H9 (cell line): ENCODE results near the gene CAMK2B. TPM values are rescaled to one million over a fixed set of nuclear protein-coding genes. Genes with fewer than 3 reads are reported as not detected.

Source experiments
- DNase-seq: peaks from one replicate; pipeline ENCODE4 v3.0.0-alpha.2; 2017
- H2AFZ ChIP-seq: one replicate; pipeline ENCODE4 v1.6.1; 2013; ENCODE audit warnings: mild to moderate bottlenecking, low read length, control low read depth, moderate library complexity
- H2AK5ac ChIP-seq: 2 replicates; pipeline ENCODE4 v1.6.1; 2013; ENCODE audit warnings: low read length, control low read depth, mixed read lengths; ENCODE audit not compliant: insufficient read length
- H2BK120ac ChIP-seq: one replicate; pipeline ENCODE4 v1.6.1; 2013; ENCODE audit warnings: low read depth, mild to moderate bottlenecking, low read length, control low read depth, inconsistent platforms; ENCODE audit not compliant: poor library complexity, severe bottlenecking
- H2BK12ac ChIP-seq: 2 replicates; pipeline ENCODE4 v1.6.1; 2013; ENCODE audit warnings: low read length, control low read depth, mixed read lengths, low read depth; ENCODE audit not compliant: insufficient read length
- H2BK15ac ChIP-seq: 2 replicates; pipeline ENCODE4 v1.6.1; 2013; ENCODE audit warnings: low read depth, low read length, control low read depth
- H2BK20ac ChIP-seq: one replicate; pipeline ENCODE4 v1.6.1; 2013; ENCODE audit warnings: low read depth, mild to moderate bottlenecking, low read length, control low read depth, inconsistent platforms; ENCODE audit not compliant: poor library complexity, severe bottlenecking
- H2BK5ac ChIP-seq: 2 replicates; pipeline ENCODE4 v1.6.1; 2013; ENCODE audit warnings: low read length, control low read depth, mixed read lengths; ENCODE audit not compliant: insufficient read length
- H3K14ac ChIP-seq: 2 replicates; pipeline ENCODE4 v1.6.1; 2013; ENCODE audit warnings: low read length, control low read depth; ENCODE audit not compliant: insufficient read depth
- H3K18ac ChIP-seq: 2 replicates; pipeline ENCODE4 v1.6.1; 2013; ENCODE audit warnings: low read depth, mild to moderate bottlenecking, mixed read lengths, low read length, control low read depth; ENCODE audit not compliant: insufficient read length
- H3K23ac ChIP-seq: 2 replicates; pipeline ENCODE4 v1.6.1; 2013; ENCODE audit warnings: low read length, control low read depth, mixed read lengths, low read depth; ENCODE audit not compliant: insufficient read length
- H3K23me2 ChIP-seq: 2 replicates; pipeline ENCODE4 v1.6.1; 2013; ENCODE audit warnings: low read depth, mild to moderate bottlenecking, mixed read lengths, low read length, control low read depth; ENCODE audit not compliant: insufficient read length, poor library complexity, severe bottlenecking
- H3K27ac ChIP-seq: 2 replicates; pipeline ENCODE4 v1.5.1; 2013; ENCODE audit warnings: low read length, control low read depth, mixed read lengths, low read depth; ENCODE audit not compliant: insufficient read length
- H3K27me3 ChIP-seq: 2 replicates; pipeline ENCODE4 v1.6.1; 2013; ENCODE audit warnings: low read length, control low read depth, inconsistent platforms; ENCODE audit not compliant: insufficient read depth
- H3K4ac ChIP-seq: 2 replicates; pipeline ENCODE4 v1.6.1; 2013; ENCODE audit warnings: low read depth, mild to moderate bottlenecking, control low read depth, inconsistent platforms, low read length, moderate library complexity
- H3K4me1 ChIP-seq: 2 replicates; pipeline ENCODE4 v1.6.1; 2013; ENCODE audit warnings: low read length, control low read depth, inconsistent platforms; ENCODE audit not compliant: insufficient read depth
- H3K4me2 ChIP-seq: 2 replicates; pipeline ENCODE4 v1.6.1; 2013; ENCODE audit warnings: low read length, control low read depth, mixed read lengths; ENCODE audit not compliant: insufficient read length, insufficient read depth
- H3K56ac ChIP-seq: 2 replicates; pipeline ENCODE4 v1.6.1; 2013; ENCODE audit warnings: low read depth, mild to moderate bottlenecking, mixed read lengths, low read length, control low read depth; ENCODE audit not compliant: insufficient read length
- H3K79me1 ChIP-seq: 2 replicates; pipeline ENCODE4 v1.6.1; 2013; ENCODE audit warnings: low read depth, mild to moderate bottlenecking, moderate library complexity, low read length, control low read depth, inconsistent platforms; ENCODE audit not compliant: insufficient read depth, poor library complexity, severe bottlenecking
- H3K79me2 ChIP-seq: 2 replicates; pipeline ENCODE4 v1.6.1; 2013; ENCODE audit warnings: low read length, control low read depth, inconsistent platforms; ENCODE audit not compliant: insufficient read depth
- H3K9ac ChIP-seq: 2 replicates; pipeline ENCODE4 v1.6.1; 2013; ENCODE audit warnings: low read length, control low read depth, mixed read lengths; ENCODE audit not compliant: insufficient read length; ENCODE audit errors: extremely low read depth
- H3K9me3 ChIP-seq: one replicate; pipeline ENCODE4 v1.6.1; 2013; ENCODE audit warnings: low read depth, low read length, inconsistent platforms; ENCODE audit not compliant: control insufficient read depth
- H3T11ph ChIP-seq: one replicate; pipeline ENCODE4 v1.6.1; 2013; ENCODE audit warnings: mild to moderate bottlenecking, low read length, control low read depth, inconsistent platforms
- H4K20me1 ChIP-seq: one replicate; pipeline ENCODE4 v1.6.1; 2013; ENCODE audit not compliant: control insufficient read depth, insufficient read length, insufficient read depth
- H4K5ac ChIP-seq: 2 replicates; pipeline ENCODE4 v1.6.1; 2013; ENCODE audit warnings: low read depth, mild to moderate bottlenecking, mixed read lengths, low read length, control low read depth; ENCODE audit not compliant: insufficient read length
- H4K8ac ChIP-seq: replicated peaks from 2 replicates; pipeline ENCODE4 v1.6.1; 2013; ENCODE audit warnings: low read length, control low read depth, mixed read lengths, low read depth; ENCODE audit not compliant: insufficient read length
- H4K91ac ChIP-seq: 2 replicates; pipeline ENCODE4 v1.6.1; 2013; ENCODE audit warnings: low read depth, mild to moderate bottlenecking, moderate library complexity, mixed read lengths, low read length, control low read depth; ENCODE audit not compliant: insufficient read length
- H3K27ac Mint-ChIP-seq, 3 experiments: 2 replicates in 2 of 3; 3 replicates in 1 of 3; pipeline ENCODE4 v1.8.0; 2020 to 2021; ENCODE audit warnings: mixed read lengths in 3 of 3, mild to moderate bottlenecking in 1 of 3, moderate library complexity in 1 of 3
- H3K27me3 Mint-ChIP-seq: 2 replicates; pipeline ENCODE4 v1.8.0; 2021; ENCODE audit warnings: low read depth, mild to moderate bottlenecking, moderate library complexity, mixed read lengths
- H3K36me3 Mint-ChIP-seq, 3 experiments: 2 replicates in 2 of 3; 3 replicates in 1 of 3; pipeline ENCODE4 v1.8.0; 2020 to 2021; ENCODE audit warnings: low read depth in 3 of 3, mixed read lengths in 3 of 3; ENCODE audit not compliant: insufficient read depth in 1 of 3
- H3K4me1 Mint-ChIP-seq, 2 experiments: 2 replicates each; pipeline ENCODE4 v1.8.0; 2020; ENCODE audit warnings: mixed read lengths in 2 of 2
- H3K4me3 Mint-ChIP-seq, 2 experiments: 2 replicates in 1 of 2; 3 replicates in 1 of 2; pipeline ENCODE4 v1.8.0; 2020 to 2021; ENCODE audit warnings: mild to moderate bottlenecking in 2 of 2, mixed read lengths in 2 of 2, moderate library complexity in 1 of 2
- H3K9me3 Mint-ChIP-seq, 2 experiments: 2 replicates in 1 of 2; 3 replicates in 1 of 2; pipeline ENCODE4 v1.8.0; 2020; ENCODE audit warnings: mild to moderate bottlenecking in 2 of 2, mixed read lengths in 2 of 2, moderate library complexity in 1 of 2
- CTCF ChIP-seq: fragments of 200-600 bp; sonication (generic); conservative IDR thresholded peaks from 3 replicates; pipeline ENCODE4 v1.8.0; 2021; ENCODE audit warnings: antibody characterized with exemption, mild to moderate bottlenecking
- WGBS: extraction: QIAGEN DNeasy Blood & Tissue Kit; methylation state at CpG from one replicate; pipeline ENCODE4 v1.1.7; 2013; ENCODE audit warnings: missing lambda C conversion rate, low lambda C conversion rate, mixed read lengths; ENCODE audit not compliant: insufficient read length; ENCODE audit errors: extremely low coverage; 5-methylcytosine and 5-hydroxymethylcytosine counted together
- total RNA-seq: library from RNA; stranded (reverse); gene quantifications from 2 replicates; pipeline ENCODE4 v1.2.1, GENCODE V29; 2021

The CAMK2B gene
- total RNA-seq, 1 experiment from 2014 or later, result 0.17 TPM

GRCh38 chr7:44251269-44251668, 74.1 kb downstream of the CAMK2B start:
- TF ChIP-seq CTCF, result no peak
- Mint-ChIP-seq H3K9me3 (peaks cover 4 to 8% of the 10 kb centered on the region in 2 experiments), H3K27ac (no peak overlapping the region), H3K27me3 (no peaks in the 10 kb centered on the region; the same call in none of the 2 replicates), H3K4me1 (no peaks in the 10 kb centered on the region), H3K4me3 (no peak overlapping the region), H3K36me3 (no peaks in the 10 kb centered on the region)
- H3K27me3 ChIP-seq, result no peaks in the 10 kb centered on the region
- H3K4me1 ChIP-seq, result no peaks in the 10 kb centered on the region
- H4K20me1 ChIP-seq, result no peaks in the 10 kb centered on the region
- no peak overlapping the region for H2AK5ac ChIP-seq
- no peak overlapping the region for H2AFZ ChIP-seq
- H3K56ac ChIP-seq, result no peak overlapping the region
- no peaks in the 10 kb centered on the region for H3K79me1 ChIP-seq
- no peak overlapping the region for H3K14ac ChIP-seq
- H3K23me2 ChIP-seq, result no peaks in the 10 kb centered on the region
- H2BK15ac ChIP-seq, result no peak overlapping the region
- H2BK12ac ChIP-seq, result no peak overlapping the region
- no peak overlapping the region for H4K8ac ChIP-seq
- WGBS, result no CpG with 5 or more reads among the region's 10 CpGs
- H2BK20ac ChIP-seq, result no peak overlapping the region
- no peak overlapping the region for H2BK120ac ChIP-seq
- no peak overlapping the region for H3T11ph ChIP-seq
- H3K23ac ChIP-seq, result no peak overlapping the region
- H2BK5ac ChIP-seq, result no peak overlapping the region
- no peaks in the 10 kb centered on the region for H3K9me3 ChIP-seq
- H3K18ac ChIP-seq, result no peak overlapping the region
- no peak overlapping the region for H4K91ac ChIP-seq
- no peak overlapping the region for H3K4ac ChIP-seq
- no peak overlapping the region for H3K27ac ChIP-seq
- no peak overlapping the region for H3K9ac ChIP-seq
- H3K79me2 ChIP-seq, result no peaks in the 10 kb centered on the region
- H3K4me2 ChIP-seq, result no peak overlapping the region
- no peak overlapping the region for H4K5ac ChIP-seq
- DNase-seq, result no peak
